Measurements from ENCODE around the gene CDH22.

The CDH22 gene

GRCh38 chr20:46296526-46297250 is 11.6 kb downstream of the CDH22 start:
- no peak for DNase-seq

GRCh38 chr20:46293084-46293483 is 15.2 kb downstream of the CDH22 start:
- DNase-seq, result no peak

- no peak for DNase-seq
These were observed 16.9 kb downstream of the CDH22 start for GRCh38 chr20:46291401-46291800.

- DNase-seq, result no peak
These were observed 18.9 kb downstream of the CDH22 start for GRCh38 chr20:46289432-46289831.

GRCh38 chr20:46286977-46287376 is 21.3 kb downstream of the CDH22 start:
- DNase-seq, result no peak

- DNase-seq, result no peak
These were observed 21.9 kb downstream of the CDH22 start for GRCh38 chr20:46286382-46286781.

GRCh38 chr20:46285740-46286139 is 22.6 kb downstream of the CDH22 start:
- no peak for DNase-seq

- no peak for DNase-seq
These were observed 23.2 kb downstream of the CDH22 start for GRCh38 chr20:46285072-46285471.

- no peak for DNase-seq
These were observed 24.3 kb downstream of the CDH22 start for GRCh38 chr20:46284040-46284427.

- no peak for DNase-seq
These were observed 24.8 kb downstream of the CDH22 start for GRCh38 chr20:46283426-46284039.

GRCh38 chr20:46282669-46283068 is 25.6 kb downstream of the CDH22 start:
- no peak for DNase-seq

- no peak for DNase-seq
These were observed 29.2 kb downstream of the CDH22 start for GRCh38 chr20:46279103-46279502.

- DNase-seq, result no peak
These were observed 30.7 kb downstream of the CDH22 start for GRCh38 chr20:46277602-46278001.

GRCh38 chr20:46276531-46276930 is 31.8 kb downstream of the CDH22 start:
- no peak for DNase-seq

- DNase-seq, result no peak
These were observed 33.2 kb downstream of the CDH22 start for GRCh38 chr20:46275091-46275490.

- no peak for DNase-seq
These were observed 34.6 kb downstream of the CDH22 start for GRCh38 chr20:46273717-46274116.

- no peak for DNase-seq
These were observed 35.8 kb downstream of the CDH22 start for GRCh38 chr20:46272389-46273047.

- DNase-seq, result no peak
These were observed 37.1 kb downstream of the CDH22 start for GRCh38 chr20:46270977-46271744.

GRCh38 chr20:46269372-46269771 is 38.9 kb downstream of the CDH22 start:
- no peak for DNase-seq

GRCh38 chr20:46268662-46269061 is 39.6 kb downstream of the CDH22 start:
- no peak for DNase-seq

GRCh38 chr20:46268131-46268614 is 40.1 kb downstream of the CDH22 start:
- DNase-seq, result no peak

GRCh38 chr20:46267108-46268105 is 40.9 kb downstream of the CDH22 start:
- no peak for DNase-seq

Data from NCI-H2029 treated with DMSO at 0.1 percent for 48 hours (cell line).